H9 (cell line): ENCODE results near the gene DNASE1L2. TPM values are rescaled to one million over a fixed set of nuclear protein-coding genes. Genes with fewer than 3 reads are reported as not detected.
A peak's percentile ranks its signal among the peaks of the same experiment; 100 is the strongest.

Experiments
- DNase-seq: peaks from one replicate; pipeline ENCODE4 v3.0.0-alpha.2; 2017
- H2AFZ ChIP-seq: one replicate; pipeline ENCODE4 v1.6.1; 2013; ENCODE audit warnings: mild to moderate bottlenecking, low read length, control low read depth, moderate library complexity
- H2AK5ac ChIP-seq: 2 replicates; pipeline ENCODE4 v1.6.1; 2013; ENCODE audit warnings: low read length, control low read depth, mixed read lengths; ENCODE audit not compliant: insufficient read length
- H2BK120ac ChIP-seq: one replicate; pipeline ENCODE4 v1.6.1; 2013; ENCODE audit warnings: low read depth, mild to moderate bottlenecking, low read length, control low read depth, inconsistent platforms; ENCODE audit not compliant: poor library complexity, severe bottlenecking
- H2BK12ac ChIP-seq: 2 replicates; pipeline ENCODE4 v1.6.1; 2013; ENCODE audit warnings: low read length, control low read depth, mixed read lengths, low read depth; ENCODE audit not compliant: insufficient read length
- H2BK15ac ChIP-seq: 2 replicates; pipeline ENCODE4 v1.6.1; 2013; ENCODE audit warnings: low read depth, low read length, control low read depth
- H2BK20ac ChIP-seq: one replicate; pipeline ENCODE4 v1.6.1; 2013; ENCODE audit warnings: low read depth, mild to moderate bottlenecking, low read length, control low read depth, inconsistent platforms; ENCODE audit not compliant: poor library complexity, severe bottlenecking
- H2BK5ac ChIP-seq: 2 replicates; pipeline ENCODE4 v1.6.1; 2013; ENCODE audit warnings: low read length, control low read depth, mixed read lengths; ENCODE audit not compliant: insufficient read length
- H3K14ac ChIP-seq: 2 replicates; pipeline ENCODE4 v1.6.1; 2013; ENCODE audit warnings: low read length, control low read depth; ENCODE audit not compliant: insufficient read depth
- H3K18ac ChIP-seq: 2 replicates; pipeline ENCODE4 v1.6.1; 2013; ENCODE audit warnings: low read depth, mild to moderate bottlenecking, mixed read lengths, low read length, control low read depth; ENCODE audit not compliant: insufficient read length
- H3K23ac ChIP-seq: 2 replicates; pipeline ENCODE4 v1.6.1; 2013; ENCODE audit warnings: low read length, control low read depth, mixed read lengths, low read depth; ENCODE audit not compliant: insufficient read length
- H3K23me2 ChIP-seq: 2 replicates; pipeline ENCODE4 v1.6.1; 2013; ENCODE audit warnings: low read depth, mild to moderate bottlenecking, mixed read lengths, low read length, control low read depth; ENCODE audit not compliant: insufficient read length, poor library complexity, severe bottlenecking
- H3K27ac ChIP-seq: 2 replicates; pipeline ENCODE4 v1.5.1; 2013; ENCODE audit warnings: low read length, control low read depth, mixed read lengths, low read depth; ENCODE audit not compliant: insufficient read length
- H3K27me3 ChIP-seq: 2 replicates; pipeline ENCODE4 v1.6.1; 2013; ENCODE audit warnings: low read length, control low read depth, inconsistent platforms; ENCODE audit not compliant: insufficient read depth
- H3K4ac ChIP-seq: 2 replicates; pipeline ENCODE4 v1.6.1; 2013; ENCODE audit warnings: low read depth, mild to moderate bottlenecking, control low read depth, inconsistent platforms, low read length, moderate library complexity
- H3K4me1 ChIP-seq: 2 replicates; pipeline ENCODE4 v1.6.1; 2013; ENCODE audit warnings: low read length, control low read depth, inconsistent platforms; ENCODE audit not compliant: insufficient read depth
- H3K4me2 ChIP-seq: 2 replicates; pipeline ENCODE4 v1.6.1; 2013; ENCODE audit warnings: low read length, control low read depth, mixed read lengths; ENCODE audit not compliant: insufficient read length, insufficient read depth
- H3K56ac ChIP-seq: 2 replicates; pipeline ENCODE4 v1.6.1; 2013; ENCODE audit warnings: low read depth, mild to moderate bottlenecking, mixed read lengths, low read length, control low read depth; ENCODE audit not compliant: insufficient read length
- H3K79me1 ChIP-seq: 2 replicates; pipeline ENCODE4 v1.6.1; 2013; ENCODE audit warnings: low read depth, mild to moderate bottlenecking, moderate library complexity, low read length, control low read depth, inconsistent platforms; ENCODE audit not compliant: insufficient read depth, poor library complexity, severe bottlenecking
- H3K79me2 ChIP-seq: 2 replicates; pipeline ENCODE4 v1.6.1; 2013; ENCODE audit warnings: low read length, control low read depth, inconsistent platforms; ENCODE audit not compliant: insufficient read depth
- H3K9ac ChIP-seq: 2 replicates; pipeline ENCODE4 v1.6.1; 2013; ENCODE audit warnings: low read length, control low read depth, mixed read lengths; ENCODE audit not compliant: insufficient read length; ENCODE audit errors: extremely low read depth
- H3K9me3 ChIP-seq: one replicate; pipeline ENCODE4 v1.6.1; 2013; ENCODE audit warnings: low read depth, low read length, inconsistent platforms; ENCODE audit not compliant: control insufficient read depth
- H3T11ph ChIP-seq: one replicate; pipeline ENCODE4 v1.6.1; 2013; ENCODE audit warnings: mild to moderate bottlenecking, low read length, control low read depth, inconsistent platforms
- H4K20me1 ChIP-seq: one replicate; pipeline ENCODE4 v1.6.1; 2013; ENCODE audit not compliant: control insufficient read depth, insufficient read length, insufficient read depth
- H4K5ac ChIP-seq: 2 replicates; pipeline ENCODE4 v1.6.1; 2013; ENCODE audit warnings: low read depth, mild to moderate bottlenecking, mixed read lengths, low read length, control low read depth; ENCODE audit not compliant: insufficient read length
- H4K8ac ChIP-seq: replicated peaks from 2 replicates; pipeline ENCODE4 v1.6.1; 2013; ENCODE audit warnings: low read length, control low read depth, mixed read lengths, low read depth; ENCODE audit not compliant: insufficient read length
- H4K91ac ChIP-seq: 2 replicates; pipeline ENCODE4 v1.6.1; 2013; ENCODE audit warnings: low read depth, mild to moderate bottlenecking, moderate library complexity, mixed read lengths, low read length, control low read depth; ENCODE audit not compliant: insufficient read length
- H3K27ac Mint-ChIP-seq, 3 experiments: 2 replicates in 2 of 3; 3 replicates in 1 of 3; pipeline ENCODE4 v1.8.0; 2020 to 2021; ENCODE audit warnings: mixed read lengths in 3 of 3, mild to moderate bottlenecking in 1 of 3, moderate library complexity in 1 of 3
- H3K27me3 Mint-ChIP-seq: 2 replicates; pipeline ENCODE4 v1.8.0; 2021; ENCODE audit warnings: low read depth, mild to moderate bottlenecking, moderate library complexity, mixed read lengths
- H3K36me3 Mint-ChIP-seq, 3 experiments: 2 replicates in 2 of 3; 3 replicates in 1 of 3; pipeline ENCODE4 v1.8.0; 2020 to 2021; ENCODE audit warnings: low read depth in 3 of 3, mixed read lengths in 3 of 3; ENCODE audit not compliant: insufficient read depth in 1 of 3
- H3K4me1 Mint-ChIP-seq, 2 experiments: 2 replicates each; pipeline ENCODE4 v1.8.0; 2020; ENCODE audit warnings: mixed read lengths in 2 of 2
- H3K4me3 Mint-ChIP-seq, 2 experiments: 2 replicates in 1 of 2; 3 replicates in 1 of 2; pipeline ENCODE4 v1.8.0; 2020 to 2021; ENCODE audit warnings: mild to moderate bottlenecking in 2 of 2, mixed read lengths in 2 of 2, moderate library complexity in 1 of 2
- H3K9me3 Mint-ChIP-seq, 2 experiments: 2 replicates in 1 of 2; 3 replicates in 1 of 2; pipeline ENCODE4 v1.8.0; 2020; ENCODE audit warnings: mild to moderate bottlenecking in 2 of 2, mixed read lengths in 2 of 2, moderate library complexity in 1 of 2
- CTCF ChIP-seq: fragments of 200-600 bp; sonication (generic); conservative IDR thresholded peaks from 3 replicates; pipeline ENCODE4 v1.8.0; 2021; ENCODE audit warnings: antibody characterized with exemption, mild to moderate bottlenecking
- WGBS: extraction: QIAGEN DNeasy Blood & Tissue Kit; methylation state at CpG from one replicate; pipeline ENCODE4 v1.1.7; 2013; ENCODE audit warnings: missing lambda C conversion rate, low lambda C conversion rate, mixed read lengths; ENCODE audit not compliant: insufficient read length; ENCODE audit errors: extremely low coverage; 5-methylcytosine and 5-hydroxymethylcytosine counted together
- total RNA-seq: library from RNA; stranded (reverse); gene quantifications from 2 replicates; pipeline ENCODE4 v1.2.1, GENCODE V29; 2021

The DNASE1L2 gene
- total RNA-seq, 1 experiment from 2014 or later = 2.5 TPM

GRCh38 chr16:2207872-2208271 lies 28.4 kb upstream of the DNASE1L2 start:
- Histone ChIP-seq H3K27me3 (no peaks in the 10 kb centered on the region), H3K79me2 (no peaks in the 10 kb centered on the region; the same call in 1 of the 2 replicates), H3K79me1 (peaks cover under 1% of the 10 kb centered on the region), H2AK5ac (no peak overlapping the region), H3K4ac (no peak overlapping the region), H4K5ac (no peak overlapping the region), H3K18ac (no peak overlapping the region), H2AFZ (no peak overlapping the region), H3K23ac (no peak overlapping the region), H3T11ph (no peak overlapping the region), H4K91ac (no peak overlapping the region), H3K23me2 (peaks cover 12% of the 10 kb centered on the region), H4K8ac (no peak overlapping the region), H3K27ac (no peak overlapping the region), H3K4me1 (no peaks in the 10 kb centered on the region; the same call in 1 of the 2 replicates), H3K9me3 (no peaks in the 10 kb centered on the region), H3K56ac (no peak overlapping the region), H3K9ac (no peak overlapping the region), H3K14ac (no peak overlapping the region), H2BK120ac (no peak overlapping the region), H2BK5ac (no peak overlapping the region), H2BK12ac (no peak overlapping the region), H2BK20ac (no peak overlapping the region), H2BK15ac (no peak overlapping the region), H4K20me1 (no peaks in the 10 kb centered on the region), H3K4me2 (no peak overlapping the region)
- H3K27ac Mint-ChIP-seq = peak overlapping the region in 2 of 3 experiments; percentile 11 to 15; a peak in 2 of 7 replicates
- peaks cover 11 to 41% (median 39%) of the 10 kb centered on the region in 3 experiments; a peak in 6 of 7 replicates for H3K36me3 Mint-ChIP-seq
- DNase-seq = no peak
- H3K9me3 Mint-ChIP-seq = peaks cover 0 to 9% of the 10 kb centered on the region in 2 experiments; a peak in 1 of 5 replicates
- TF ChIP-seq CTCF = no peak
- WGBS = no CpG with 5 or more reads among the region's 9 CpGs
- peak overlapping the region; percentile 47 to 57 for H3K4me3 Mint-ChIP-seq
- H3K4me1 Mint-ChIP-seq = peaks cover 13 to 15% of the 10 kb centered on the region in 2 experiments
- H3K27me3 Mint-ChIP-seq = peaks cover 10% of the 10 kb centered on the region
